Upper lobe of left lung (tissue), 6 donors: ENCODE data around the gene CELSR2. TPM values are rescaled to one million over a fixed set of nuclear protein-coding genes. Genes with fewer than 3 reads are reported as not detected.

Experiments used
- ATAC-seq, 2 donors: fragments of 200-7000 bp; cut with Tn5 transposase; one replicate each; pipeline ENCODE4 v1.9.1; 2022; ENCODE audit warnings: mild to moderate bottlenecking in 2 of 2, moderate library complexity in 2 of 2; ENCODE audit not compliant: low FRiP score in 2 of 2
- DNase-seq, 2 donors: peaks; one replicate each; pipeline ENCODE4 v3.0.0-alpha.2; 2019 to 2020
- H3K27ac ChIP-seq, 4 donors: fragments of 200-600 bp; sonication (generic); one replicate each; pipeline ENCODE4 v1.5.1; 2016 to 2019
- H3K27me3 ChIP-seq, 4 donors: fragments of 200-600 bp; sonication (generic); one replicate each; pipeline ENCODE4 v1.5.1; 2017 to 2019
- H3K36me3 ChIP-seq, 4 donors: fragments of 200-600 bp; sonication (generic); one replicate each; pipeline ENCODE4 v1.5.1; 2016 to 2019
- H3K4me1 ChIP-seq, 4 donors: fragments of 200-600 bp; sonication (generic); one replicate each; pipeline ENCODE4 v1.5.1; 2018 to 2019
- H3K4me3 ChIP-seq, 4 donors: fragments of 200-600 bp; sonication (generic); one replicate each; pipeline ENCODE4 v1.5.1; 2017 to 2019; ENCODE audit warnings: mild to moderate bottlenecking in 2 of 4, moderate library complexity in 1 of 4
- H3K9me3 ChIP-seq, 4 donors: fragments of 200-600 bp; sonication (generic); one replicate each; pipeline ENCODE4 v1.5.1; 2018 to 2019
- EP300 ChIP-seq, 4 donors: sonication (generic); formaldehyde crosslinking; IDR thresholded peaks; one replicate each; pipeline ENCODE4 v1.5.1; 2017; ENCODE audit warnings: antibody characterized with exemption in 4 of 4, control low read depth in 2 of 4
- POLR2A ChIP-seq, 4 donors: fragments of 450-650 bp; IDR thresholded peaks; one replicate each; pipeline ENCODE4 v1.5.1; 2016 to 2017; ENCODE audit warnings: antibody characterized with exemption in 4 of 4, mild to moderate bottlenecking in 2 of 4
- POLR2AphosphoS5 ChIP-seq, 2 donors: sonication (generic); formaldehyde crosslinking; IDR thresholded peaks; one replicate each; pipeline ENCODE4 v1.5.1; 2017; ENCODE audit warnings: antibody characterized with exemption in 2 of 2
- WGBS, 2 donors: methylation state at CpG; one replicate each; pipeline ENCODE4 v1.1.5; 2017 to 2018; 5-methylcytosine and 5-hydroxymethylcytosine counted together
- total RNA-seq, 6 donors: library from RNA; depleted of rRNA in 4 of 6; stranded (reverse); fragments of >200 nt in 4 of 6; gene quantifications; one replicate each; pipeline versions ENCODE4 v1.1.0 to v1.2.1, GENCODE V29; 2016 to 2021
- TF ChIP-seq, protein P1 (sequence below), 6 experiments: fragments of 450-650 bp in 4 of 6; fragments of 200-600 bp in 2 of 6; sonication (generic) in 2 of 6; IDR thresholded peaks; one replicate each; pipeline ENCODE4 v1.5.1; 2016 to 2019; ENCODE audit warnings: antibody characterized with exemption in 6 of 6
- donor health status: DM: no; HTN: no; CAD: no; lungs with moderate emphysema.
- donor health status: DM: no; HTN: yes; CAD: no; lungs with severe emphysema.

CELSR2 gene
- total RNA-seq, 6 donors from 2014 or later = 5.9 to 27.2 (median 8.8) TPM

DNA sequence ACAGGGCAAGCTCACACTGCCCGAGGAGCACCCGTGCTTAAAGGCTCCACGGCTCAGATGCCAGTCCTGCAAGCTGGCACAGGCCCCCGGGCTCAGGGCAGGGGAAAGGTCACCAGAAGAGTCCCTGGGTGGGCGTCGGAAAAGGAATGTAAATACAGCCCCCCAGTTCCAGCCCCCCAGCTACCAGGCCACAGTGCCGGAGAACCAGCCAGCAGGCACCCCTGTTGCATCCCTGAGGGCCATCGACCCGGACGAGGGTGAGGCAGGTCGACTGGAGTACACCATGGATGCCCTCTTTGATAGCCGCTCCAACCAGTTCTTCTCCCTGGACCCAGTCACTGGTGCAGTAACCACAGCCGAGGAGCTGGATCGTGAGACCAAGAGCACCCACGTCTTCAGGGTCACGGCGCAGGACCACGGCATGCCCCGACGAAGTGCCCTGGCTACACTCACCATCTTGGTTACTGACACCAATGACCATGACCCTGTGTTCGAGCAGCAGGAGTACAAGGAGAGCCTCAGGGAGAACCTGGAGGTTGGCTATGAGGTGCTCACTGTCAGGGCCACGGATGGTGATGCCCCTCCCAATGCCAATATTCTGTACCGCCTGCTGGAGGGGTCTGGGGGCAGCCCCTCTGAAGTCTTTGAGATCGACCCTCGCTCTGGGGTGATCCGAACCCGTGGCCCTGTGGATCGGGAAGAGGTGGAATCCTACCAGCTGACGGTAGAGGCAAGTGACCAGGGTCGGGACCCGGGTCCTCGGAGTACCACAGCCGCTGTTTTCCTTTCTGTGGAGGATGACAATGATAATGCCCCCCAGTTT is 1.3 kb downstream of the CELSR2 start:
- Histone ChIP-seq H3K4me1 (peaks cover 18 to 40% (median 26%) of the 10 kb centered on the region in 4 donors), H3K36me3 (no peaks in the 10 kb centered on the region), H3K27ac (no peak overlapping the region), H3K27me3 (peaks cover 0 to 7% (median 2%) of the 10 kb centered on the region in 4 donors), H3K9me3 (no peaks in the 10 kb centered on the region), H3K4me3 (peak overlapping the region in 2 of 4 donors; percentile 67 to 75)
- no peak for TF ChIP-seq POLR2AphosphoS5 (IDR thresholded peaks at IDR 0.05)
- DNase-seq (no peak), ATAC-seq (no peak)
- WGBS, 2 donors = 92% methylated on average over 4 to 33 of the region's 33 CpGs

DNA sequence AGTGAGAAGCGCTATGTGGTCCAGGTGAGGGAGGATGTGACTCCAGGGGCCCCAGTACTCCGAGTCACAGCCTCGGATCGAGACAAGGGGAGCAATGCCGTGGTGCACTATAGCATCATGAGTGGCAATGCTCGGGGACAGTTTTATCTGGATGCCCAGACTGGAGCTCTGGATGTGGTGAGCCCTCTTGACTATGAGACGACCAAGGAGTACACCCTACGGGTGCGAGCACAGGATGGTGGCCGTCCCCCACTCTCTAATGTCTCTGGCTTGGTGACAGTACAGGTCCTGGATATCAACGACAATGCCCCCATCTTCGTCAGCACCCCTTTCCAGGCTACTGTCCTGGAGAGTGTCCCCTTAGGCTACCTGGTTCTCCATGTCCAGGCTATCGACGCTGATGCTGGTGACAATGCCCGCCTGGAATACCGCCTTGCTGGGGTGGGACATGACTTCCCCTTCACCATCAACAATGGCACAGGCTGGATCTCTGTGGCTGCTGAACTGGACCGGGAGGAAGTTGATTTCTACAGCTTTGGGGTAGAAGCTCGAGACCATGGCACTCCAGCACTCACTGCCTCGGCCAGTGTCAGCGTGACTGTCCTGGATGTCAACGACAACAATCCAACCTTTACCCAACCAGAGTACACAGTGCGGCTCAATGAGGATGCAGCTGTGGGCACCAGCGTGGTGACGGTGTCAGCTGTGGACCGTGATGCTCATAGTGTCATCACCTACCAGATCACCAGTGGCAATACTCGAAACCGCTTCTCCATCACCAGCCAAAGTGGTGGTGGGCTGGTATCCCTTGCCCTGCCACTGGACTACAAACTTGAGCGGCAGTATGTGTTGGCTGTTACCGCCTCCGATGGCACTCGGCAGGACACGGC is 2.2 kb downstream of the CELSR2 start:
- WGBS, 2 donors = 90 to 95% methylated on average over 8 to 32 of the region's 32 CpGs
- Histone ChIP-seq H3K4me1 (peaks cover 18 to 40% (median 26%) of the 10 kb centered on the region in 4 donors), H3K27ac (no peak overlapping the region), H3K9me3 (no peaks in the 10 kb centered on the region), H3K27me3 (peaks cover 0 to 7% (median 2%) of the 10 kb centered on the region in 4 donors), H3K36me3 (no peaks in the 10 kb centered on the region), H3K4me3 (no peak overlapping the region)
- ATAC-seq (no peak), DNase-seq (no peak)
- no peak for TF ChIP-seq POLR2A (IDR thresholded peaks at IDR 0.05)
- TF ChIP-seq, protein P1, sequence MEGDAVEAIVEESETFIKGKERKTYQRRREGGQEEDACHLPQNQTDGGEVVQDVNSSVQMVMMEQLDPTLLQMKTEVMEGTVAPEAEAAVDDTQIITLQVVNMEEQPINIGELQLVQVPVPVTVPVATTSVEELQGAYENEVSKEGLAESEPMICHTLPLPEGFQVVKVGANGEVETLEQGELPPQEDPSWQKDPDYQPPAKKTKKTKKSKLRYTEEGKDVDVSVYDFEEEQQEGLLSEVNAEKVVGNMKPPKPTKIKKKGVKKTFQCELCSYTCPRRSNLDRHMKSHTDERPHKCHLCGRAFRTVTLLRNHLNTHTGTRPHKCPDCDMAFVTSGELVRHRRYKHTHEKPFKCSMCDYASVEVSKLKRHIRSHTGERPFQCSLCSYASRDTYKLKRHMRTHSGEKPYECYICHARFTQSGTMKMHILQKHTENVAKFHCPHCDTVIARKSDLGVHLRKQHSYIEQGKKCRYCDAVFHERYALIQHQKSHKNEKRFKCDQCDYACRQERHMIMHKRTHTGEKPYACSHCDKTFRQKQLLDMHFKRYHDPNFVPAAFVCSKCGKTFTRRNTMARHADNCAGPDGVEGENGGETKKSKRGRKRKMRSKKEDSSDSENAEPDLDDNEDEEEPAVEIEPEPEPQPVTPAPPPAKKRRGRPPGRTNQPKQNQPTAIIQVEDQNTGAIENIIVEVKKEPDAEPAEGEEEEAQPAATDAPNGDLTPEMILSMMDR (IDR thresholded peaks at IDR 0.05) = no peak

DNA sequence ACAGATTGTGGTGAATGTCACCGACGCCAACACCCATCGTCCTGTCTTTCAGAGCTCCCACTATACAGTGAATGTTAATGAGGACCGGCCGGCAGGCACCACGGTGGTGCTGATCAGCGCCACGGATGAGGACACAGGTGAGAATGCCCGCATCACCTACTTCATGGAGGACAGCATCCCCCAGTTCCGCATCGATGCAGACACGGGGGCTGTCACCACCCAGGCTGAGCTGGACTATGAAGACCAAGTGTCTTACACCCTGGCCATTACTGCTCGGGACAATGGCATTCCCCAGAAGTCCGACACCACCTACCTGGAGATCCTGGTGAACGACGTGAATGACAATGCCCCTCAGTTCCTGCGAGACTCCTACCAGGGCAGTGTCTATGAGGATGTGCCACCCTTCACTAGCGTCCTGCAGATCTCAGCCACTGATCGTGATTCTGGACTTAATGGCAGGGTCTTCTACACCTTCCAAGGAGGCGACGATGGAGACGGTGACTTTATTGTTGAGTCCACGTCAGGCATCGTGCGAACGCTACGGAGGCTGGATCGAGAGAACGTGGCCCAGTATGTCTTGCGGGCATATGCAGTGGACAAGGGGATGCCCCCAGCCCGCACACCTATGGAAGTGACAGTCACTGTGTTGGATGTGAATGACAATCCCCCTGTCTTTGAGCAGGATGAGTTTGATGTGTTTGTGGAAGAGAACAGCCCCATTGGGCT is 3.0 kb downstream of the CELSR2 start:
- H3K4me3 ChIP-seq = no peak overlapping the region

DNA sequence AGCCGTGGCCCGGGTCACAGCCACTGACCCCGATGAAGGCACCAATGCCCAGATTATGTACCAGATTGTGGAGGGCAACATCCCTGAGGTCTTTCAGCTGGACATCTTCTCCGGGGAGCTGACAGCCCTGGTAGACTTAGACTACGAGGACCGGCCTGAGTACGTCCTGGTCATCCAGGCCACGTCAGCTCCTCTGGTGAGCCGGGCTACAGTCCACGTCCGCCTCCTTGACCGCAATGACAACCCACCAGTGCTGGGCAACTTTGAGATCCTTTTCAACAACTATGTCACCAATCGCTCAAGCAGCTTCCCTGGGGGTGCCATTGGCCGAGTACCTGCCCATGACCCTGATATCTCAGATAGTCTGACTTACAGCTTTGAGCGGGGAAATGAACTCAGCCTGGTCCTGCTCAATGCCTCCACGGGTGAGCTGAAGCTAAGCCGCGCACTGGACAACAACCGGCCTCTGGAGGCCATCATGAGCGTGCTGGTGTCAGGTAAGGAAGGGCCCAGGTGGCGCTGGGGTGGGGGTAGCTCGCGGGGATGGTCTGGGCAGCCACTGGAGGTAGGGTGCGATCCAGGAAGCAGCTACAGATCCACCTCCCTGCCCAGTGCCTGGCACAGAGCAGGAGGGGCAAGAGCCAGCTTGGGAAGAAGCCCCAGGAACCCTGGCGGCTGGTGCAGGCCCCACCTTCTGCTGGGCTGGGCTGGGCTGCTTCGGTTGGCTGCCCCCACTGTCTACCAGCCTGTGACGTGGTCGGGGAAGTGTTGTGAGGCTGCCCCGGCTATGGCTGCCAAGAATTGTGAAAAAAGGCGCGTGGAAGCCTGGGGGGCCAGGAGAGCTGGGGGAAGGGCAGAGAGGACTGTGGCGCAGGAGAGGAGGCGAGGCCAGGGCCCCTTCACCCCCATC is 3.8 kb downstream of the CELSR2 start:
- TF ChIP-seq, protein P1 (IDR thresholded peaks at IDR 0.05) = no peak
- TF ChIP-seq POLR2AphosphoS5 (IDR thresholded peaks at IDR 0.05) (no peak), EP300 (IDR thresholded peaks at IDR 0.05) (no peak), POLR2A (IDR thresholded peaks at IDR 0.05) (no peak)
- H3K9me3 ChIP-seq = no peaks in the 10 kb centered on the region
- peaks cover 0 to 7% (median 2%) of the 10 kb centered on the region in 4 donors for H3K27me3 ChIP-seq
- no peak for ATAC-seq
- peaks cover 18 to 40% (median 26%) of the 10 kb centered on the region in 4 donors for H3K4me1 ChIP-seq
- no peaks in the 10 kb centered on the region for H3K36me3 ChIP-seq
- 85 to 90% methylated on average over 27 to 33 of the region's 33 CpGs for WGBS, 2 donors
- H3K27ac ChIP-seq = peak overlapping the region in 3 of 4 donors; percentile 57 to 58 (median 57)
- DNase-seq = no peak
- no peak overlapping the region for H3K4me3 ChIP-seq

More for the DNA sequence above, 3.0 kb downstream of the CELSR2 start:
- ATAC-seq = no peak
- H3K36me3 ChIP-seq = no peaks in the 10 kb centered on the region
- no peak for DNase-seq
- peaks cover 0 to 7% (median 2%) of the 10 kb centered on the region in 4 donors for H3K27me3 ChIP-seq
- H3K4me1 ChIP-seq = peaks cover 18 to 40% (median 26%) of the 10 kb centered on the region in 4 donors
- no peaks in the 10 kb centered on the region for H3K9me3 ChIP-seq
- 97 to 98% methylated on average over 14 to 31 of the region's 31 CpGs for WGBS, 2 donors
- TF ChIP-seq POLR2A (IDR thresholded peaks at IDR 0.05) (no peak), EP300 (IDR thresholded peaks at IDR 0.05) (no peak), POLR2AphosphoS5 (IDR thresholded peaks at IDR 0.05) (no peak)
- TF ChIP-seq, protein P1 (IDR thresholded peaks at IDR 0.05) = no peak
- H3K27ac ChIP-seq = no peak overlapping the region
